ENCODE results near the gene GPATCH2.
"Not testable (repeated sequence)": the region's sequence is repeated elsewhere in the genome, so short reads cannot be mapped to it uniquely, and the experiment has no call there.

Gene GPATCH2

DNA sequence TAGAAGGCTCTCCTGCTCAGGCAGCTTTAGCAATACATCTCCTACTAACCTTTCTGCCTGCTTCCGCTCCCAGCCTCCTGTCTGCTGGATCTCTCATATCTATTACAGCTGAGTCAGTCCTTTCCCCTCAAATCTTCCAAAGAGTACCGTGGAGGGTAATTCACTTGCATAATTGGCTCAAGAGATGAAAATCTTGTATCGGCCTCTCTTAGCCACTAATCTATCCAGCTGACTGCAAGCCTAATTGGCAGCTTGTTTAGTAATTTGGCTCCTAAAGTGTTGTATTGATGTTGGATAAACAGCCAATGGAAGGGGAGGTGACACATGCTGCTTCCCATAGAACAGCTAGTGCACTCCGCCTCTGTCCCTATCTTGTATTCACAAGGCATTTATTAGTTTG is 195.7 kb downstream of the GPATCH2 start:
- DNase-seq = no peak
- no peak for ATAC-seq

DNA sequence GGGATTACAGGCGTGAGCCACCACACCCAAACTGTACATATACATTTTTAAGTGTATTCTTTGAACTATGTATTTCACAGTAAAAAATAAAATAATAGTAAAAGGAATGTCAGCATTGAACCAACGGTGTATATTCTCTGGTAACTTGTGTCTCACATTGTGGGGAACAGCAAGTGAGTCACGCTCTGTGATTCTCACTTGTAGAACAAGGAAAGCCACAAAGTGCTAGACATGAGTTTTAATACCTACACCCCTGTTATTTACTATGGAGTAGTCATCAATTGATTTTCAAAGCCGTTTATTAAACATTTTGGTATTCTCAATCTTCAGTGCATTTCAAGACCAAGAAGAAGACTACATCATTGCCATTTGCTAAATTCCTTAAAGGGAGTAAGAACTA is 197.2 kb downstream of the GPATCH2 start:
- DNase-seq = no peak
- ATAC-seq = no peak

DNA sequence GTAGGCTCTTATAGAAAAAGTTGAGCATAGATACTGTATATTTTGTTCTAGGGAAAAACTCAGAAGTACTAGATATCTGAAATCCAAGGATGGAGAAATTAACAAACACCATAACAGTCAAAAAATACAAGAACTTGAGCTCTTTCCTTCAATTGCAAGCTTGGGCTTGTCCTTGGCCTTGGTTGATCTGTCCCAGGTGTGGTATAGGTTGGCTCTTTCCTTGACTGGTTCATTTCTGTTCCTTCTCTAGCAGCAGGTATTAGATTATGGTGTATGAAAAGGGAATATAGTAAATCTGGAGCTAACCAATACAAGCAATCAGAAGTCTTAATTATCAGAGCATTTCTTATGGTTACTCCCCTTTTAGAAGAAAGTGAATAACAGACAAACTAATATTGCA is 198.6 kb downstream of the GPATCH2 start:
- DNase-seq = no peak
- ATAC-seq = no peak

DNA sequence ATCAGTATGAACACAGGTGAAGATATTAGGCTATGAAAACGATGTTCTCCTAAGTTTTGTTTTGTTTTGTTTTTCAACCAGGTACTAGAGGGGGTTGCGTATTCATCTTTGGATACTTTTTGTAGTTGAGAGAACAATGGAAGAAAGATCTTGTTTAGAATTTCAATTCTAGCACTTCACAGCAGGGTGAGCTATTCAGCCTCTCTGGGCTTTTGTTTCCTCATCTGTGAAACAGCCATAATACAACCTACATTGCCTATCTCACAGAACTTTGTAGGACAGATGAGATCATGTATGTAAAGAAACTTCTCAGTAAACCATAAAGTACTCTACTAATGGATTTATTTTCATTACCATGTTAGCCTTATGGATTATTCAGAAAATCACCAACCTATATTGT is 199.5 kb downstream of the GPATCH2 start:
- ATAC-seq = no peak
- DNase-seq = no peak

DNA sequence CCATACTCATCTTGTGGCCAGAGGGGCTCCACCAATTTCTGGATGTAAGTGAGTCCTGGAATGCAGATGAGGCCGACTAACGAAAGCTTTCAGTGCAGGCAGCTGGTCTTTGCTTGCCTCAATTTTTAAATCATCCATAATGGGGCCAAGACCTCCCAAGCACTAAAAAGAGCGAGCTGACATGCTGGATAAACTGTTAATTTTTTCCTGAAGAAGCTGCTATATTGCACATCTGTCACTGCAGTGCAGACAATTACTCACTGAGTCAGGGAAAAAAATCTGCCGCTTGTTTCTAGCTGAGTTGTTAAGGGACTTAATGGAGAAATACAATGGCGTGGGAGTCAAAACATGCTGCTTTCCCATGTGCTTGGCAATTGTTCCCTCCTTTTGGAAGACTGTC is 205.5 kb downstream of the GPATCH2 start:
- no peak for ATAC-seq

DNA sequence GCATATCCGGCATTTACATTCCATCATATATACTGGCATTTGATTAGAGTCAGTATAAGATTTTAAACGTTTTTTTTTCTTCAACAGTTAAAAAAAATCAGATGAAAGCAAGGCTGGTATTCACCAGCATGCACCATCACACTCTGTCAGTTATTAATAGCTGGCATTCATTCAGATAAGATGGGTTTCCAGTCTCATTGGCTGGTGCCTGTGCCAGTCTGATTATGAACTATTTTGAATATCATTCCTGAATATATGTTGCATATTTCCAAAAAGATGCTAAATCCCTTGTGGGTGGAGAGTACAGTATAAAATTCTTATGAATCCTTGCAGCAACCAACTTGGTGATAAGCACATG is 211.7 kb downstream of the GPATCH2 start:
- no peak for DNase-seq
- ATAC-seq = no peak

More for the DNA sequence above, 205.5 kb downstream of the GPATCH2 start:
- DNase-seq = no peak

DNA sequence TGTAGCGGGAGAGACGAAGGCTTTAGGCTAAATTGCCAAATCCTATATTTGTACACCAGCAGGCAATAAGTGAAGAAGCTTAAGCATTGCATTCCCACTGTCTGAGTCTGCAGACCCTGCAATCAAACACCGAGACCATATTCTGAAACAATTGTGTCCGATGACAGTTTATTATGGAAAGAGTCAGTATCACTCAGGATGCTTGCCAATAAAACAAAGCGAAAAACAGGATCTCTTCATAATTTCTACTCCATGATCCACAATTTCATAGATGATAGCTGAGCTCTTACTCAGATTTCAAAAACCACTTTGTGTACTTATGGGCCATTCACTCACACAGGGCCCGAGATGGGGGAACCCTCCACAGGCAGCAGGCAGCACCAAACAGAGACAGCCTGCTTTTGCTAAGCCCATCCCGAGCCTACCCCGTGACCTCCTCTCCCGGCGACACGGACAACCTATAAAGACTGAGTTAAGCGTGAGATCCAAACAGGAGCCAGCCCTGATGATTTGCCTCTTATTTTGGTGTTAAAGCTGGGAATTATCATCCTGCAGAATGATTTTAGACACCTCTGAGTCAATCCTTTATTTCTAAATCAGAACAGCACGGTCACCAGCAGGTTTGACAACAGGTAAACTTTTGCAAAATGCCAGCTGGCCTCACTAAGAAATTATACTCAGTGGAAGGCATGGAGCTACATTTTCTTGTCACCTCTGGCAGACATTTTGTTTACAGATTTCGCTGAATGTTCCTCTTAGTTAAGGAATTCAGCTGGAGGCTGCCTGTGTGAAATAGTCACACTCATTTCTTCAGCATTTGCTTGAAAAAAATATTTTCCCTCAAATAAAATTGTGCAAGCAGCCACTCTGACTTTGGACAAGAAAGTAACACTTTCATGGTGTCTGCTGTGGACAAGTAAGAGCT is 212.4 kb downstream of the GPATCH2 start:
- no peak for ATAC-seq
- DNase-seq = no peak

DNA sequence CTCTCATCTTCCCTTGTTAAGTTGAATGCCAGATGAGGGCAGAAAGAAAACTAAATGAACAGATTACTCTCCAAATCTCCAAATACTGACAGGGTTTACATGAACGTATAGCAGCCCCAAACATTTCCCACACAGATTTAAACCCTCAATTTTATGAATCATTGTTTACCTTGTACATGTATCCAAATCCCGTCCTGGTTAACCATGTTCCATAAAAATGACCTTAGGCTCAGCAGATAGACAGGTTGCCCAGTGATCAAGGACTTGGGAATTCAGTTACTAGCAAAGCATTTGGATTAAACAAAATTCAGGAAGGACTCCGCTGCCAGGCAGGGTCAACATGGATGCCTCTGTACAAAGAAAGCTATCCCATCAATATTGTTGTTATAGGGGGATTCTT is 213.5 kb downstream of the GPATCH2 start:
- DNase-seq (no peak), ATAC-seq (no peak)

DNA sequence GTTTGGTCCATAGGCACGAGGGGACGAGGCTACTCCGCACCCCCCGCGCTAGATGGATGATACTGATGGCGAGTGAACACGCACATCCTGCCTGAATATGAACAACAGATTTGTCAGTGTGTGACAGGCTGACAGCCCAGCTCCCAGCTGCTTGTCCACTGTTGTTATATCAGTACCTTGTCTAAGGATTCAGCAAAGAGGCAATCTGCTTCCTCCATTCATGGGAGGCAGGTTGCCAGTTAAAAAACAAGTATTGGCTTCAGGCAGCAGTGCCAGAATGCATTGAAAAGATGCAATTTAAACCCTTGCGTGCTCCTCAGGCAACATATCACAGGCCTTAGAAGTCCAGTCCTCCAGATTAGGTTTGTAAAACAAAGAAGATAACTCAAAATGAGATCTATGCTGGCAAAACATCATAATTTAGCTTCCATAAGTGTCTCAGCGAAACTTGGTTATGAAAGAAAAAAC is 223.3 kb downstream of the GPATCH2 start:
- no peak for ATAC-seq
- DNase-seq = no peak

DNA sequence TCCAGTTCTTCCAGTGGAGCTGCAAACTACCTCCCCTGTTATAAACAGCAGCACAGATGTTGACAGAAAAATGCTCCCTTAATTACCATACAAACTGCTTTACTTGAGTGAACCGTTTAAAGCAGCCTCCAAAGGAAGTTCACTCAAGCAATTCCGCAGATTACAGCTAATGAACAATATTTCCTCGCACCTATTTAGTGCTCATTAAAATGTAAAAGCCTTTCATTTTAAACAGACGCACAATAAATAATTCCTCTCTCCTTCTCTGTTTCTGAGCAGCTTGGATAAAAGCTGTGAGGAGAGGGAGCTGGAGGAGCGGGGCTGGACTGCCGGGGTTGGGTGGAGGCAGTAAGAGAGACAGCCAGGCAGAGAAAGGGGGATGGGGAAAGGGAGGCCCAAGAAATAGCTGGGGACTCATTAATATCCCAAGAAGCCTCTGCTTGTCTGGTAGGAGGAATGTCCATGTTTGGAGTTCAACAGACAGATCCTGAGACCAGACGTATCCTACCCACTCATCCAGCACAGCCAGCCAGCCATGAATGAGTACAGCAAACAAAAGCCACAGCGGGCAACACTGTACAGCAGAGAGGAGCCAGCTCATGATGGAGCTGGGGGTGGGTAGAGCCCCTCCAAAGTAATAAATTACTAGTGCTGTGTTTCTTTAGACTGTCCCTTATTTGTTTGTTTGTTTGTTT is 227.7 kb downstream of the GPATCH2 start:
- no peak for DNase-seq
- no peak for ATAC-seq

DNA sequence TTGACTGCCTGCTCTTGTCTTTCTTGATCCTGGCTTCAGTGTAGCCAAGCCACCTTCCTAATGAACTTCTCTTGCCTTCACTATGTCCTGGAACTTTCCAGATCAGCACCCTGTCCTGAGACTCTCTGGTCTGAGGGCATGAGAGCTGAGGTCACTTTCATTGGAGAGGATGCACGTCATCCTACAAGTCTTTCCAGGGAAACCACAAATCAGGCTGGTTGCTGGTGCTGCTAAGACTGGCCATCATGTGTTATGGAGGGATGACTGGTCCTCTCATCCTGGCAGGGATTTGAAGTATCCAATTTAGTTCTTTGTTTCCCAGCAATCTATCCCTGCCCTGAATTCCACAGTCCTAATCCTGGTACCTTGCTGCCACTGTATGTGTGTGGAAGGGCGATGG is 228.6 kb downstream of the GPATCH2 start:
- ATAC-seq (no peak), DNase-seq (no peak)

DNA sequence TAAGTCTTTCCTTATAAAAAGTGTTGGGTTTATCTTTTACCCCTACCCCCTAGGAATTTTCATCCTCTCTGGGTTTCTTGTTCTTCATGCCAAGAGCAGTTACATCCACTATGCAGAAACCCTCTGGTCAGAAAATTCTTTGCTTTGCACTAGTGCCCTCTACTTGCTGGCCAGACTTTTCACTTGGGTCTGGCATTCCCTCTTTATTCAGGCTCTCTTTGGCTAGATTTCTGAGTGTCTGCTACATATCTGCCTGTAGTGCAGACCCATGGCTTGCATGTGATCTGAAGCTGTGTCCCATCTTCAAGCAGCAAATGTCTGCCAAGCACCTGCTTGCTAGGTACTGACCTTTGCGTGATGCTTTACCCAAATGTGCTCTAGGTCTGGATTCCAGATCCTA is 237.0 kb downstream of the GPATCH2 start:
- no peak for DNase-seq
- no peak for ATAC-seq

DNA sequence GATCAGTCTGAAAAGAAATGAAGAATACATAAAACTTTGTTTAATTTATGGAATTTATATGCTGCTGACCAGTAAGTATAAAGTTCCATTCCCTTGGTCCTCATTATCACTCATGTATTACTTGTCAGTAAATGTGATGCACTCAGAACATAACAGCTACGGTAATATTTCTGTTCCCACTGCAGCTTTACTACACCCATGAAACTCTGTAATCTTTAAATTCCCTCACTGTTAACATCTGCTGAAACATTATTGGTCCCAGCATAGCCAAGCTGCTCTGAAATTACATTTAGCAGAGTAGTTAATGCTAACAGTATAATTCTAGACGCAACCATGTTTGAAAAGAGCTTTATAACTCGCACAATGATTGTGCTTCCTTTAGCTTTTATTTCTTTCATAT is 238.4 kb downstream of the GPATCH2 start:
- ATAC-seq (no peak), DNase-seq (no peak)

DNA sequence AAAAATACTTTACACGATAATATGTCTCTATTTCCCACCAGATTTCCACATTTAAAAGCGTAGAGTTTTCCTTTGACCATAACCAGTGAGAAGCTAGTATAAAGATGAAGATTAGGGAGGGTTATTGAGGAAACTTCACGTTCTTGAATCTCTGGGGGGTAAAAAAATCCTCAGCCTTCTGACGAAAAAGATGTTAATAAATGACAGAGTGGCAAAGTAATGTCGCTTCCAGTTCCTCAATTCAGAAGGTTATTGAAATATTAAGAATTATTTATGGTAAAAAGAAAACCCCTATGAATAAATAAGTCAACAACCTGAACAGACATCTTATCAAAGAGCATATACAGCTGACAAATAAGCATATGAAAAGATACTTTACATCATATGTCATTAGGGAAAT is 241.0 kb downstream of the GPATCH2 start:
- ATAC-seq (no peak), DNase-seq (no peak)

DNA sequence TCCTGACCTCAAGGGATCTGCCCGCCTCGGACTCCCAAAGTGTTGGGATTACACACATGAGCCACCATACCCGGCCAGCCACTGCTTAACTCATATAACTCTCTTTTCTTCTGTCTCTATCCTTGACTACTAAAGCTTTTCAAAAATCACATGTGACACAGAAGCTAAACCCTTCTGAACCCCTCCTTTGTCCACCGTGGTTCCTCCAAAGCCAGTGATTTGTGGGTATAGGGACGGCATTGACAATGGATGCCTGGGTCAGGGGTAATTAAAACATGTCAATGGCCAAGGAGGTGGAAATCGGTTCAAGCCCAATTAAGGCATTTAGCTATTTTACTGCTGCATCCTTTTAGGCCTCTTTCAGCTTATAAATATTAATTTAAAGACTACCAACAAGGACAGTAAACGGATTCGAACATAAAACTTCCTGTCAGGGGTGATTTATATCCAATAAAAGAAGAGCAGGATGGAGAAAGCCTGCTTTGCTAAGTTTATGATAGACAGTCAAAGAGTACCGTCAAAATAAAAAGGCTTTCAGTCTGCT is 242.3 kb downstream of the GPATCH2 start:
- DNase-seq (no peak), ATAC-seq (no peak)

DNA sequence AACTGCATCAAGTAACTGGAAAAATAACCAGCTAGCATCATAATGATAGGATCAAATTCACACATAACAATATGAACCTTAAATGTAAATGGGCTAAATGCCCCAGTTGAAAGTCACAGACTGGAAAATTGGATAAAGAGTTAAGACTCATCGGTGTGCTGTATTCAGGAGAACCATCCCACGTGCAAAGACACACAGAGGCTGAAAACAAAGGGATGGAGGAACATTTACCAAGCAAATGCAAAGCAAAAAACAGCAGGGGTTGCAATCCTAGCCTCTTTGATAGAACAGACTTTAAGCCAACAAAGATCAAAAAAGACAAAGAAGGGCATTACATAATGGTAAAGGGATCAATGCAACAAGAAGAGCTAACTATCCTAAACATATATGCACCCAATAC is 249.1 kb downstream of the GPATCH2 start:
- not testable (repeated sequence) for DNase-seq, ATAC-seq

DNA sequence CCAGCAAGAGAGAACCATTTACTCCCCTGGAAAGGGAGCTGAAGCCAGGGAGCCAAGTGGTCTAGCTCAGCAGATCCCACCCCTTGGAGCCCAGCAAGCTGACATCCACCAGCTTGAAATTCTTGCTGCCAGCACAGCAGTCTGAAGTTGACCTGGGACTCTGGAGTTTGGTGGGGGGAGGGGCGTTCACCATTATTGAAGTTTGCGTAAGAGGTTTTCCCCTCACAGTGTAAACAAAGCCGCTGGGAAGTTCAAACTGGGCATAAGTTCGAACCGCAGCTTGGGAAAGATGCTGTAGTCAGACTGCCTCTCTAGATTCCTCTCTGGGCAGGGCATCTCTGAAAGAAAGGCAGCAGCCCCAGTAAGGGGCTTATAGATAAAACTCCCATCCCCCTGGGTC is 251.1 kb downstream of the GPATCH2 start:
- DNase-seq, ATAC-seq: not testable (repeated sequence)

DNA sequence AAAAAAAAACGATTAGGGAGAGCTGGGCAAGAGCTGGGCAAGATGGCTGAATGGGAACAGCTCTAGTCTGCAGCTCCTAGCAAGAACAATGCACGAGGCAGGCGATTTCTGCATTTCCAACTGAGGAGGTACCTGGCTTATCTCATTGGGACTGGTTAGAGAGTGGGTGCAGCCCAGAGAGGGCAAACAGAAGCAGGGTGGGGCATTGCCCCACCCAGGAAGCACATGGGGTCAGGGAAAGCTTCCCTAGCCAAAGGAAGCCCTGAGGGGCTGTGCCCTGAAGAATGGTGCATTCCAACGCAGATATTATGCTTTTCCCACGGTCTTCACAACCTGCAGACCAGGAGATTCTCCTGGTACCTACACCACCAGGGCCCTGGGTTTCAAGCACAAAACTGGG is 251.6 kb downstream of the GPATCH2 start:
- ATAC-seq = no peak
- no peak for DNase-seq
